HG03442 (cell line): ENCODE measurements around the gene NUDT22.

Experiments used
- ATAC-seq: cut with Tn5 transposase; IDR thresholded peaks from one replicate; pipeline ENCODE4 v1.9.1; 2021; ENCODE audit warnings: mild to moderate bottlenecking, moderate library complexity; ENCODE audit not compliant: unreplicated experiment

The NUDT22 gene

DNA sequence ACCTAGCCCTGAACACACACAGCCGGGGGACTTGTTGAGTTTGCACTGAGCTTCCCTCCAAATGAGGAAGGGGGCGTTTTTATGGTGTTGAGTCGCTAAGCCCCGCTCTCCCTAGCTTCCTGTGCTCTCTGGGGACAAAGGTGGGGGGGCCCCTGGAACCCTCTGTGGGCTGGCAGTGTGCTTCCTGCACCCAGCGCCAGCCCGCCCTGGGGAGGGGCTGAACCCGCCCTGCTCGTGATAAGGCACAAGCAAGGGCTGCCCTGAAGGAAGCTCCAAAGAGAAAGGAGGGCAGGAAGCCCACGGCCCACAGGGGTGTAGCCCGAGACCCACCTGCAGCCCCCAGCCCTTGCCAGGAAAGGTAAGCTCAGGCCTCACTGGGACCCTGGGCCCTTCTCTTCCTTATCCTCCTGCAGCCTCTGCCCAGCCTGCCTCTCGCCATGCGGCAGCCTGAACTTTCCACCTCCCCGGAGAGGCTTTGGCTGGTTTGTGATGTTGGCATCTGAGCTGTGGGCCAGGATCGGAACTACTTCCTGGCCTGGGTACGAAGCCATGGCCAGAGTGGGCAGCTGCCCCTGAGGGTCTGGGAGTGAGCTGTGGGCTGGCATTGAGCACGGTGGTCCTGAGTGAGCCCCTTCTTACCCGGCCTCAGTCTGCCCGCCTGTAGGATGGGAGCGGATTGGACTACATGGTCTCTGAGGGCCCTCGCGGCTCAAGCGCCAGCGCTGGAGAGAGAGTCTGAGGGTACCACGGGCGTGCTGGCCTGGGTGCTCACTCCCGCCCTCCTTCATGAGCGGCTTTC lies 19.4 kb upstream of the NUDT22 start, which contains the start of gene FERMT3:
TSS of gene FERMT3 (plus strand) at position 265 of the 799 bp plus-strand sequence. CDS start 644 bp downstream, outside the sequence.
- peak; percentile 6 for ATAC-seq

- ATAC-seq = peak; percentile 47
Measured at GRCh38 chr11:64207256-64208085, 18.6 kb upstream of the NUDT22 start.

- ATAC-seq = no peak
Measured at GRCh38 chr11:64208086-64208795, 17.8 kb upstream of the NUDT22 start.

DNA sequence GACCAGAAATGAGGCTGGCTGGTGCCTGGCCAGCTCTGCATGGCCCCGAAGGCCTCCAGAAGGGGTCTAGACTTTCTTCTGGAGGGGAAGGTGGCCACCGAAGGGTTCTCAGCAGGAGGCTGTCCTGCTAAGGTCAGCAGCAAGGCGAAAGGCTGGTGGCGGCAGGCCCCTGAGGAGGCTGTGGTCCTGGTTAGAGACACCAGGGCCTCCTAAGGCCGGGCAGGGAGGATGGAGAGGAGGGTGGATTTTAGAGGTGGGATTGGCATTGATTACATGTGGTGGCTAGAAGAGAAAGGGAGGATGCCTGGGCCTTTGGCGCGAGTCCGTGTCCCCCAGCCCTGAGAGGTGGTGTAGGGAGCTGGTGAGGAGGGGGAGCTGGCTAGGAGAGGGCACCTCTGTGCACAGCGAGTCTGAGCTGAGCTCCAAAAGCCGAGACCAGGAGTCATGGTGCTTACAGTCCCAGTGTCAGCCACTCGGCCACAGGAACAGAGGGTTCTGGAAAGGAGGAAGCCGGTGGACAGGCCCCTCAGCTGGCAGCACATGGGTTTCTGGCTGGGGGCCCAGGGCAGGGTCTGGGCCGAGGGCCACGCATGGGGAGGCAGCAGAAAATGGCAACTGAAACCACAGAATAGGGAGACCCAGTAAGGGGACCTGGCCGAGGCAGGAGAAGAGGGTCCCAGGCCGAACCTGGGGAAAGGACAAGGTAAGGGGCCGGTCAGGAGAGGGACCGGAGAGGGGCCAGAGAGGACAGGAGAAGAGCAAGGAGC lies 17.1 kb upstream of the NUDT22 start:
- no peak for ATAC-seq

- ATAC-seq = no peak
Measured at GRCh38 chr11:64209563-64209843, 16.6 kb upstream of the NUDT22 start.

GRCh38 chr11:64210301-64211020 lies 15.6 kb upstream of the NUDT22 start:
- ATAC-seq = no peak

GRCh38 chr11:64211181-64211872 lies 14.7 kb upstream of the NUDT22 start:
- ATAC-seq = no peak

DNA sequence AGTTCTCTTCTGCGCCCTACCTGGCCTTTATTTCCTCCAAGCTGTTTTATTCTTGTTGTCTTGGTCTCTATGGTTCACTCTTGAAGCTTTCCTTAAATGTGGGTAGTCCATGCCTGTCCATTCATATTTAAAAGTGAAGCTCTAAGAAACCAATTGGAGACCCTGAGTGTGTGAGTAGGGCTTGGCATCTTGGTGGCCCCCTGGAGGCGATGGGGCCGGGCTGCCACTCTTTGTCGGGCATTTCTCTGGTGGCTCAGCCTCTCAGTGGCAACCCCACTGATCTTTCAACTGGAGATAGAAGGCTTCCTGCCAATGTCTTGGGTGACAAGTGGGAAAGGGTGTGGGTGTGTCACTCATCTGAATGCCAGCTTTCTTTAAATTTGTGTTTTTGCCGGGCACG lies 9.2 kb upstream of the NUDT22 start:
- ATAC-seq = no peak

DNA sequence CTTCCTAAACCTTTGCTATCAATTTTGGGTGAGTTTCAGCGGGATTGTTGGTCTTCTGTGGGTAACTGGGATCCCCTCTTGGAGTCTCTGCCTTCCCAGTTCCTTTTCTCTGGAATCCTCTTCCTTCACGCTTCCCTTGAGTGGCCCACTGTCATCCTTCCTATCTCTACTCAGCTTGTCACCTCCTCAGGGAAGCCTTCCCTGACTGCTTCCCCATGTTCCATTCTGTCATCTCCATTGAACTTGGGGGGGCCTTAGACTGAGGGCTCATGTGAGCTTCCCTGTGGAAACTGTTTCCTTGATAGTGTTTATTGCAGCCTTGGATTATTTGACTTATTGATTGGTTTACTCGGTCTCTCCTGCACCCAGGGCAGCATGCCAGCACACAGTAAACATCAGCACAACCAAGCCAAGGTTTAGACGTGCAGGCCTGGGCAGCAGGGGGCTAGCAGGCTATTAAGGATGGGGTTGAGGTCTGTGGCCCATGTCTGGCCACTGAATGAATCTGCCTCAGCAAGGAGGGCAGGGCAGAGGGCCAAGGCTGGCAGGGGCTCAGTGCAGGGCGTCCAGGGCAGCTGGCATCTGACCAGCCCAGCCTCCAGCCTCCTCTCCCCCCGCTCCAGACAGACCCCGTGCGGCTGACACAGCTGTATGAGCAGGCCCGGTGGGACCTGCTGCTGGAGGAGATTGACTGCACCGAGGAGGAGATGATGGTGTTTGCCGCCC lies 7.3 kb upstream of the NUDT22 start:
- no peak for ATAC-seq

DNA sequence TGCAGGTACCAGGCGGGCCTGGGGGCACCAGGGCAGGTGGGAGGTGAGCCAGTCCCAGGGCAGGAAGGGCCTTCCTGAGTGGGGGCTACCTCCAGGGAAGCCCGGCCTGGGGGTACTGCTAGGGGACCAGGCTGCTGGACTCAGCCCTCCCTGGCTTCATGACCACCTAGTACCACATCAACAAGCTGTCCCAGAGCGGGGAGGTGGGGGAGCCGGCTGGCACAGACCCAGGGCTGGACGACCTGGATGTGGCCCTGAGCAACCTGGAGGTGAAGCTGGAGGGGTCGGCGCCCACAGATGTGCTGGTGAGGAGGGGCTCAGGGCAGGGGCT lies 6.8 kb upstream of the NUDT22 start:
- no peak for ATAC-seq

DNA sequence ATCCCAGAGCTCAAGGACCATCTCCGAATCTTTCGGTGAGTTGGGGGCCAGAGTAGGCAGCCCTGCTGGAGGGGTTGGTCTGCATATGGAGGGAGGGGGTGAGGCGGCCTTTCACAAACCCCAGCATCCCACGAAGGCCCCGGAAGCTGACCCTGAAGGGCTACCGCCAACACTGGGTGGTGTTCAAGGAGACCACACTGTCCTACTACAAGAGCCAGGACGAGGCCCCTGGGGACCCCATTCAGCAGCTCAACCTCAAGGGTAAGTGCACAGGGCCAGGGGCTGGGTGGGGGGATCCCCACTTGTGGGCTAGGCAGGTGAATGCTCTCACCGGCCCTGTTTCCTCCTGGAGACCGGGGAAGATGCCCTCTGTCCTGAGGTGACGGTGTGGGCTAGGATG lies 6.3 kb upstream of the NUDT22 start:
- ATAC-seq = no peak

DNA sequence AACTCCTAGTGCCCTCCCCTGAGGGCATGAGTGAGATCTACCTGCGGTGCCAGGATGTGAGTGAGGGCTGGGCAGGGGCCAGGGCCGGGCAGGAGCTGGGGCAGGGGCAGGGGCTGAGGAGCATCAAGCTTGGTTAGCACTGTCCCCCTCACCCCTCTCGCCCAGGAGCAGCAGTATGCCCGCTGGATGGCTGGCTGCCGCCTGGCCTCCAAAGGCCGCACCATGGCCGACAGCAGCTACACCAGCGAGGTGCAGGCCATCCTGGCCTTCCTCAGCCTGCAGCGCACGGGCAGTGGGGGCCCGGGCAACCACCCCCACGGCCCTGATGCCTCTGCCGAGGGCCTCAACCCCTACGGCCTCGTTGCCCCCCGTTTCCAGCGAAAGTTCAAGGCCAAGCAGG lies 5.8 kb upstream of the NUDT22 start:
- no peak for ATAC-seq

GRCh38 chr11:64220798-64221197 lies 5.3 kb upstream of the NUDT22 start:
- no peak for ATAC-seq

GRCh38 chr11:64222651-64223000 lies 3.4 kb upstream of the NUDT22 start:
- ATAC-seq = no peak

- no peak for ATAC-seq
Measured at GRCh38 chr11:64223001-64223651, 2.9 kb upstream of the NUDT22 start.

DNA sequence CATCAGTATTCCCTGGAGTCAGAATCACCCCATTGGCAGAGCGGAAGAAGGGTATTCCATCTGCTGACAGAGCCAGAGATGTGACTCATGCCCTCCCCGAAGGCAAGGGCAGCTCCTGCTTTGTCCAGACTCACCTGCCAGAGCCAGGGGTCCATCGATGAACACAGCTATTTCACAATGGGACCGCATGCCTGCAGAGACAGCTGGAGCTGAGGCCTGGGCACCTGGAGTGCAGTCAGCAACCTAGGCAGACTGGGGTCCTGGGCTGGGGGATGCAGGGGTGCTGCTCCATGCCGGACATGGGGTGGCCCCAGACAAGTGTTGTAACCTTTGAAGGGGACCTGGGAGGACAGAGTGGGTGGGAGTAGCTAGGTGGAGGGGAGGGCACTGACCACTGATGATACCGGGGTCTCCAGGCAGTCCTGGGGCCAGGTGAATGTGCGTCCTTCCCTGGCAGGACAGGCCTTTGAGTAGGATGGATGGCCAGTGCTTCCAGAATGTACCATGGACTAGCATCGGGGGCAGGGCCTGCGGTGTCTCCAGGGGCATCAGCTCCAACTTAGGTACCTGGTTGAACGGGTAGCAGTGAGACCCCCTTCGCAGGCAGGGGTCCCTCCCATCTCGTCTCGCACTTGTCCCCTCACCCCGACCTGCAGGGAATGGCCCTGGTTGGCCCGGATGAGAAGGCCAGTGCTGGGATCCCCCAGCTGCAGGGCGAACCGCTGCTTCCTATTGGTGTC lies 1.8 kb upstream of the NUDT22 start:
- no peak for ATAC-seq

GRCh38 chr11:64224891-64225607 lies 1.0 kb upstream of the NUDT22 start:
- ATAC-seq = no peak
